HEK293T (cell line): ENCODE measurements around the gene THEM4.

ENCODE experiments used
- ARNT ChIP-seq: fragments of 450-650 bp; IDR thresholded peaks from 2 replicates; pipeline ENCODE4 v1.6.1; 2017; ENCODE audit warnings: mild to moderate bottlenecking
- BHLHE40 ChIP-seq: fragments of 450-650 bp; IDR thresholded peaks from 2 replicates; pipeline ENCODE4 v1.6.1; 2016; ENCODE audit warnings: mild to moderate bottlenecking, moderate library complexity, borderline replicate concordance
- FOXA1 ChIP-seq: fragments of 450-650 bp; IDR thresholded peaks from 2 replicates; pipeline ENCODE4 v1.6.1; 2016; ENCODE audit warnings: mild to moderate bottlenecking
- FOXM1 ChIP-seq: fragments of 450-650 bp; IDR thresholded peaks from 2 replicates; pipeline ENCODE4 v1.6.1; 2017; ENCODE audit warnings: mild to moderate bottlenecking, borderline replicate concordance
- HDGF ChIP-seq: fragments of 450-650 bp; IDR thresholded peaks from 2 replicates; pipeline ENCODE4 v1.6.1; 2017; ENCODE audit warnings: antibody characterized with exemption, borderline replicate concordance
- NFRKB ChIP-seq: fragments of 450-650 bp; IDR thresholded peaks from 2 replicates; pipeline ENCODE4 v1.6.1; 2016; ENCODE audit warnings: mild to moderate bottlenecking, moderate library complexity
- SP1 ChIP-seq: fragments of 450-650 bp; IDR thresholded peaks from 2 replicates; pipeline ENCODE4 v1.6.1; 2017
- TARDBP ChIP-seq: fragments of 450-650 bp; IDR thresholded peaks from 2 replicates; pipeline ENCODE4 v1.6.1; 2016

DNA sequence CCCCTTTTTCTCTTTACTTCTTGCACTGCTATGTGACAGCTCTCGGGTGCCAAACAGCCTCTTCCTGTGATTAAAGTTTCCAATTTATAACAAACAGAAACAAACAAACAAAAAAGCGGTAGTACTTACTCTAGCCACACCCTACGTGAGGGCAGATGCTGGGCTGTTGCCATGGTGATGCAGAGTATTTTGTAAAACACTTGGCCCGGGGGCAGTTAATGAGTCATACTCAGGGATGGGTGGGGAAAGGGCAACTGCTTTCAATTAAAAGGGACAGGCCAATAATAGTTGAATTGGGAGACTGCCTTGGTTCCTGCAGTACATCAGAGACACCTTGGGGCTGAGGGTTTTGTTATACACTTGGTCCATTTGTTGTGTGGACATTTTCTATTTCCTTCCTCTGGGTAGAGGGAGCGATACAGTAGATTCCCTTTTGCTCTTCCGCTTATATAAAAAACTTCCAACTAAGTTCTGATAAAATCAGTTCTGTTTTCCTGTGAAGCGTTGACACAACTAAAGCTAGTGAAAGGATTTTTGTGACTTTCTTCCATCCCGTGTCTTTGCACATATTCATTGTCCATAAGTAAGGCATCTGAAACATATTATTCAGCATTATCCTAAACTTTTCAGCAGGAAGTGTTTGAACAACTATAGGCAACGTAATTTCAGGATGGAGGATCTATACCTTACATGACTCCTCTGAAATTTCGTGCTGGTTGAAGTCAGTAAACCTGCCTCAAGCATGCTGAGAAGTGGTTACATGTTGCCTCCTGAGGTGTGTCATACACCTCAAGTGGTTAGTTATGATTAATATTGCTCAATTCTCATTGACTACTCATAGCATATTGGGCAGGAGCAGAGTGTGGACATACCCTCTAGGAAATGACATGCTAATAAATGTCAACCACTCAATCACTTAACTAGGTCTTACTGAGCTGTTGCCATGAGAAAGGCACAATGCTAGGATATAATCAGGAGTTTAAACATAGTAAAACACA lies 36.7 kb upstream of the THEM4 start:
- no peak for TF ChIP-seq FOXA1
- TF ChIP-seq HDGF: no peak
- TF ChIP-seq NFRKB: no peak
- no peak for TF ChIP-seq BHLHE40
- no peak for TF ChIP-seq TARDBP
- TF ChIP-seq SP1: no peak
- no peak for TF ChIP-seq FOXM1
- TF ChIP-seq ARNT: no peak
